ENCODE data around the gene CD300LB.
"Not testable (repeated sequence)": the region's sequence is repeated elsewhere in the genome, so short reads cannot be mapped to it uniquely, and the experiment has no call there.

DNA sequence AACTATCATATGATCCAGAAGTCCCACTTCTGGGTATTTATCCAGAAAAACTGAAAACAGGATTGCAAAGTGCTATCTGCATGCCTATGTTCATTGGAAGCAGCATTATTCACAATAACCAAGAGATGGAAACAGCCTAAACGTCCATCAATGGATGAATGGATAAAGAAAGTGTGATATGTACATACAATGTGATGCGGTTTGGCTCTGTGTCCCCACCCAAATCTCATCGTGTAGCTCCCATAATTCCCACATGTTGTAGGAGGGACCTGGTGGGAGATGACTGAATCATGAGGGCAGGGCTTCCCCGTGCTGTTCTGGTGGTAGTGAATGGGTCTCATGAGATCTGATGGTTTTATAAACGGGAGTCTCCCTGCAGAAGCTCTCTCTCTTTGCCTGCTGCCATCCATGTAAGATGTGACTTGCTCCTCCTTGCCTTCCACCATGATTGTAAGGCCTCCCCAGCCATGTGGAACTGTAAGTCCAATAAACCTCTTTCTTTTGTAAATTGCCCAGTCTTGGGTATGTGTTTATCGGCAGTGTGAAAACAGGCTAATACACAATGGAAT is 12.8 kb downstream of the CD300LB start:
- TF ChIP-seq EZH2 (IDR thresholded peaks at IDR 0.05; ENCODE audit: insufficient read depth, poor library complexity, severe bottlenecking); EZH2phosphoT487 (IDR thresholded peaks at IDR 0.05; ENCODE audit: insufficient read depth, low read depth): not testable (repeated sequence)
